ENCODE measurements around the gene NUP93.

DNA sequence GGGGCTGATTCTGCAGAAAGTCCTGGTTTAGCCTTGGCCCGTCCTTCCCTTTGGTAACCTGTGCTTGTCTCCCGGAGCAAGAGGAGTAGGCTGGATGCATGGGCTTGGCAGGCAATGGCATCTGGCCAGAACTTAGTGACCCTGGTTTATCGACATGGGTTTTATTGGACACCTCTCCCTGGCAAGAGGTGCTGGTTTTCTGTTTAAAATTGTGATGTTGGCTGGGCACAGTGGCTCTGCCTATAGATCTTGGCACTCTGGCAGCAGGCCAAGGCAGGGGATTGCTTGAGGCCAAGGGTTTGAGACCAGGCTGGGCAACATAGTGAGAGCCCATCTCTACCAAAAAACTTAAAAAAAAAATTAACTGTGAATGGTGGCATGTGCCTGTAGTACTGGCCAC, 166.3 kb downstream of the NUP93 start:
- TF ChIP-seq RXRA (IDR thresholded peaks at IDR 0.05; ENCODE audit: borderline replicate concordance, low read depth) (no peak), TCF12 (IDR thresholded peaks at IDR 0.05) (no peak), YY1 (IDR thresholded peaks at IDR 0.05; ENCODE audit: low read depth) (no peak), RCOR1 (IDR thresholded peaks at IDR 0.05; ENCODE audit: low read length) (no peak), SMC3 (IDR thresholded peaks at IDR 0.05; ENCODE audit: low read depth, low read length) (no peak), POLR2AphosphoS5 (IDR thresholded peaks at IDR 0.05; ENCODE audit: low read depth, low read length) (no peak), EP300 (IDR thresholded peaks at IDR 0.05; ENCODE audit: borderline replicate concordance in 1 of 2, low read depth in 1 of 2, low read length in 1 of 2) (no peak), MXI1 (IDR thresholded peaks at IDR 0.05; ENCODE audit: low read depth, low read length) (no peak), MEF2A (IDR thresholded peaks at IDR 0.05; ENCODE audit: borderline replicate concordance, low read depth) (no peak), NRF1 (IDR thresholded peaks at IDR 0.05; ENCODE audit: low read depth, low read length) (no peak)
- TF ChIP-seq, protein P1, sequence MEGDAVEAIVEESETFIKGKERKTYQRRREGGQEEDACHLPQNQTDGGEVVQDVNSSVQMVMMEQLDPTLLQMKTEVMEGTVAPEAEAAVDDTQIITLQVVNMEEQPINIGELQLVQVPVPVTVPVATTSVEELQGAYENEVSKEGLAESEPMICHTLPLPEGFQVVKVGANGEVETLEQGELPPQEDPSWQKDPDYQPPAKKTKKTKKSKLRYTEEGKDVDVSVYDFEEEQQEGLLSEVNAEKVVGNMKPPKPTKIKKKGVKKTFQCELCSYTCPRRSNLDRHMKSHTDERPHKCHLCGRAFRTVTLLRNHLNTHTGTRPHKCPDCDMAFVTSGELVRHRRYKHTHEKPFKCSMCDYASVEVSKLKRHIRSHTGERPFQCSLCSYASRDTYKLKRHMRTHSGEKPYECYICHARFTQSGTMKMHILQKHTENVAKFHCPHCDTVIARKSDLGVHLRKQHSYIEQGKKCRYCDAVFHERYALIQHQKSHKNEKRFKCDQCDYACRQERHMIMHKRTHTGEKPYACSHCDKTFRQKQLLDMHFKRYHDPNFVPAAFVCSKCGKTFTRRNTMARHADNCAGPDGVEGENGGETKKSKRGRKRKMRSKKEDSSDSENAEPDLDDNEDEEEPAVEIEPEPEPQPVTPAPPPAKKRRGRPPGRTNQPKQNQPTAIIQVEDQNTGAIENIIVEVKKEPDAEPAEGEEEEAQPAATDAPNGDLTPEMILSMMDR (IDR thresholded peaks at IDR 0.05), result no peak
- TF ChIP-seq, protein P2, sequence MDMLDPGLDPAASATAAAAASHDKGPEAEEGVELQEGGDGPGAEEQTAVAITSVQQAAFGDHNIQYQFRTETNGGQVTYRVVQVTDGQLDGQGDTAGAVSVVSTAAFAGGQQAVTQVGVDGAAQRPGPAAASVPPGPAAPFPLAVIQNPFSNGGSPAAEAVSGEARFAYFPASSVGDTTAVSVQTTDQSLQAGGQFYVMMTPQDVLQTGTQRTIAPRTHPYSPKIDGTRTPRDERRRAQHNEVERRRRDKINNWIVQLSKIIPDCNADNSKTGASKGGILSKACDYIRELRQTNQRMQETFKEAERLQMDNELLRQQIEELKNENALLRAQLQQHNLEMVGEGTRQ (IDR thresholded peaks at IDR 0.05; ENCODE audit: borderline replicate concordance, low read depth, low read length), result no peak
